ENCODE measurements around the gene DCLK2.

DNA sequence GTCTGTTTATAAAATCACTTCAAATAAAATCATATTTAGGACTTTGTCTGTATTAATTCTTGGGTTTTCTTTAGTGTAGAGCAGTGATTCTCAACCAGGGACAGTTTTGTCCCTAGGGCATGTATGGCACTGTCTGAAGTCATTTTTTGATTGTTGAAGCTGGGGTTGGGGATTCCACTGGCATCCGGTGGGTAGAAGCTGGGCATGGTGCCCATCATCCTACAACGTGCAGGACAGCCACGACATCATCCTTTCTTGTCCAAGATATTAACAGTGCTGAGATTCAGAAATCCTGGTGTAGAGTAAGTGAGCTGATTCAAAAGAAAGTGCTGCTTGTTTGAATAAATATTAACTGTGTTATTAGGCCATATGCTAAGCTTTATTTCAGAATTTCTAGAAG lies 28.6 kb downstream of the DCLK2 start:
- TF ChIP-seq, protein P1, sequence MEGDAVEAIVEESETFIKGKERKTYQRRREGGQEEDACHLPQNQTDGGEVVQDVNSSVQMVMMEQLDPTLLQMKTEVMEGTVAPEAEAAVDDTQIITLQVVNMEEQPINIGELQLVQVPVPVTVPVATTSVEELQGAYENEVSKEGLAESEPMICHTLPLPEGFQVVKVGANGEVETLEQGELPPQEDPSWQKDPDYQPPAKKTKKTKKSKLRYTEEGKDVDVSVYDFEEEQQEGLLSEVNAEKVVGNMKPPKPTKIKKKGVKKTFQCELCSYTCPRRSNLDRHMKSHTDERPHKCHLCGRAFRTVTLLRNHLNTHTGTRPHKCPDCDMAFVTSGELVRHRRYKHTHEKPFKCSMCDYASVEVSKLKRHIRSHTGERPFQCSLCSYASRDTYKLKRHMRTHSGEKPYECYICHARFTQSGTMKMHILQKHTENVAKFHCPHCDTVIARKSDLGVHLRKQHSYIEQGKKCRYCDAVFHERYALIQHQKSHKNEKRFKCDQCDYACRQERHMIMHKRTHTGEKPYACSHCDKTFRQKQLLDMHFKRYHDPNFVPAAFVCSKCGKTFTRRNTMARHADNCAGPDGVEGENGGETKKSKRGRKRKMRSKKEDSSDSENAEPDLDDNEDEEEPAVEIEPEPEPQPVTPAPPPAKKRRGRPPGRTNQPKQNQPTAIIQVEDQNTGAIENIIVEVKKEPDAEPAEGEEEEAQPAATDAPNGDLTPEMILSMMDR (IDR thresholded peaks at IDR 0.05; ENCODE audit: low read depth, low read length): no peak
- no peak for TF ChIP-seq POLR2A (IDR thresholded peaks at IDR 0.05; ENCODE audit: extremely low read depth, insufficient read length)
- TF ChIP-seq, protein P2, sequence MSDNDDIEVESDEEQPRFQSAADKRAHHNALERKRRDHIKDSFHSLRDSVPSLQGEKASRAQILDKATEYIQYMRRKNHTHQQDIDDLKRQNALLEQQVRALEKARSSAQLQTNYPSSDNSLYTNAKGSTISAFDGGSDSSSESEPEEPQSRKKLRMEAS (IDR thresholded peaks at IDR 0.05; ENCODE audit: low read depth, low read length): no peak
